HG03520 (cell line): ENCODE data around the gene PRDM9.
"Not testable (repeated sequence)": the region's sequence is repeated elsewhere in the genome, so short reads cannot be mapped to it uniquely, and the experiment has no call there.

Experiments used
- ATAC-seq: cut with Tn5 transposase; IDR thresholded peaks from one replicate; pipeline ENCODE4 v1.9.1; 2021; ENCODE audit warnings: mild to moderate bottlenecking, moderate library complexity; ENCODE audit not compliant: unreplicated experiment

PRDM9 gene

GRCh38 chr5:23507278-23507685 is at the start of gene PRDM9:
TSS of gene PRDM9 (plus strand) at chr5:23507609. CDS start at chr5:23509034, 1,425 bp downstream.
- no peak for ATAC-seq

- ATAC-seq = no peak
These were observed 49.6 kb upstream of the PRDM9 start for GRCh38 chr5:23457780-23458179.

- ATAC-seq = no peak
These were observed 48.2 kb upstream of the PRDM9 start for GRCh38 chr5:23459214-23459613.

GRCh38 chr5:23461576-23461975 is 45.8 kb upstream of the PRDM9 start:
- no peak for ATAC-seq

GRCh38 chr5:23466401-23466912 is 41.0 kb upstream of the PRDM9 start:
- ATAC-seq = no peak

GRCh38 chr5:23468658-23469057 is 38.8 kb upstream of the PRDM9 start:
- no peak for ATAC-seq

- no peak for ATAC-seq
These were observed 33.5 kb upstream of the PRDM9 start for GRCh38 chr5:23473915-23474314.

- ATAC-seq = no peak
These were observed 33.1 kb upstream of the PRDM9 start for GRCh38 chr5:23474315-23474714.

- ATAC-seq = no peak
These were observed 30.8 kb upstream of the PRDM9 start for GRCh38 chr5:23476580-23476979.

GRCh38 chr5:23482642-23483041 is 24.8 kb upstream of the PRDM9 start:
- ATAC-seq = no peak

- ATAC-seq = no peak
These were observed 24.3 kb upstream of the PRDM9 start for GRCh38 chr5:23483090-23483489.

- ATAC-seq = no peak
These were observed 23.3 kb upstream of the PRDM9 start for GRCh38 chr5:23484096-23484495.

- ATAC-seq = not testable (repeated sequence)
These were observed 21.2 kb upstream of the PRDM9 start for GRCh38 chr5:23486227-23486626.

GRCh38 chr5:23490993-23491392 is 16.4 kb upstream of the PRDM9 start:
- no peak for ATAC-seq

- ATAC-seq = no peak
These were observed 12.9 kb upstream of the PRDM9 start for GRCh38 chr5:23494558-23494957.

GRCh38 chr5:23496576-23496975 is 10.8 kb upstream of the PRDM9 start:
- no peak for ATAC-seq

GRCh38 chr5:23506329-23507236 is 826 bp upstream of the PRDM9 start:
- no peak for ATAC-seq

- not testable (repeated sequence) for ATAC-seq
These were observed 3.0 kb downstream of the PRDM9 start for GRCh38 chr5:23510434-23510833.

- no peak for ATAC-seq
These were observed 15.1 kb downstream of the PRDM9 start for GRCh38 chr5:23522553-23522952.

- no peak for ATAC-seq
These were observed 15.6 kb downstream of the PRDM9 start for GRCh38 chr5:23523031-23523430.

- ATAC-seq = no peak
These were observed 16.6 kb downstream of the PRDM9 start for GRCh38 chr5:23523998-23524397.

- ATAC-seq = no peak
These were observed 18.3 kb downstream of the PRDM9 start for GRCh38 chr5:23525751-23526150.
